ENCODE measurements around the gene PTPRT.
"Not testable (repeated sequence)": the region's sequence is repeated elsewhere in the genome, so short reads cannot be mapped to it uniquely, and the experiment has no call there.

The PTPRT gene

GRCh38 chr20:42924215-42924614, 265.5 kb downstream of the PTPRT start:
- TF ChIP-seq CTCF (IDR thresholded peaks at IDR 0.05): no peak
- no peaks in the 10 kb centered on the region for H3K27me3 ChIP-seq
- H3K4me1 ChIP-seq (ENCODE audit: control insufficient read depth in 1 of 2, insufficient read depth in 1 of 2, low read depth in 1 of 2, low read length in 1 of 2): no peaks in the 10 kb centered on the region
- H3K27ac ChIP-seq: no peak overlapping the region
- H3K4me3 ChIP-seq (ENCODE audit: low read depth in 1 of 2, low read length in 1 of 2): no peak overlapping the region
- no peaks in the 10 kb centered on the region for H3K36me3 ChIP-seq
- H3K9me3 ChIP-seq: no peaks in the 10 kb centered on the region

GRCh38 chr20:42923348-42923918, 266.3 kb downstream of the PTPRT start:
- Histone ChIP-seq H3K36me3 (no peaks in the 10 kb centered on the region), H3K4me1 (ENCODE audit: control insufficient read depth in 1 of 2, insufficient read depth in 1 of 2, low read depth in 1 of 2, low read length in 1 of 2) (no peaks in the 10 kb centered on the region), H3K9me3 (no peaks in the 10 kb centered on the region), H3K27me3 (no peaks in the 10 kb centered on the region), H3K27ac (no peak overlapping the region), H3K4me3 (ENCODE audit: low read depth in 1 of 2, low read length in 1 of 2) (no peak overlapping the region)
- TF ChIP-seq CTCF (IDR thresholded peaks at IDR 0.05): no peak

- Histone ChIP-seq H3K4me3 (ENCODE audit: low read depth in 1 of 2, low read length in 1 of 2) (no peak overlapping the region), H3K27ac (no peak overlapping the region), H3K27me3 (no peaks in the 10 kb centered on the region), H3K4me1 (ENCODE audit: control insufficient read depth in 1 of 2, insufficient read depth in 1 of 2, low read depth in 1 of 2, low read length in 1 of 2) (no peaks in the 10 kb centered on the region), H3K9me3 (no peaks in the 10 kb centered on the region), H3K36me3 (no peaks in the 10 kb centered on the region)
- no peak for TF ChIP-seq CTCF (IDR thresholded peaks at IDR 0.05)
Measured at GRCh38 chr20:42920776-42921175, 268.9 kb downstream of the PTPRT start.

- TF ChIP-seq CTCF (IDR thresholded peaks at IDR 0.05): no peak
Measured at GRCh38 chr20:42919316-42919715, 270.4 kb downstream of the PTPRT start.

GRCh38 chr20:42915081-42915480, 274.6 kb downstream of the PTPRT start:
- H3K27ac ChIP-seq: no peak overlapping the region
- H3K36me3 ChIP-seq: no peaks in the 10 kb centered on the region
- no peaks in the 10 kb centered on the region for H3K27me3 ChIP-seq
- no peaks in the 10 kb centered on the region for H3K4me1 ChIP-seq (ENCODE audit: control insufficient read depth in 1 of 2, insufficient read depth in 1 of 2, low read depth in 1 of 2, low read length in 1 of 2)
- H3K9me3 ChIP-seq: no peaks in the 10 kb centered on the region
- no peak overlapping the region for H3K4me3 ChIP-seq (ENCODE audit: low read depth in 1 of 2, low read length in 1 of 2)
- TF ChIP-seq CTCF (IDR thresholded peaks at IDR 0.05): no peak

More at GRCh38 chr20:42919316-42919715, 270.4 kb downstream of the PTPRT start:
- H3K36me3 ChIP-seq: no peaks in the 10 kb centered on the region
- H3K4me1 ChIP-seq (ENCODE audit: control insufficient read depth in 1 of 2, insufficient read depth in 1 of 2, low read depth in 1 of 2, low read length in 1 of 2): no peaks in the 10 kb centered on the region
- H3K27ac ChIP-seq: no peak overlapping the region
- no peaks in the 10 kb centered on the region for H3K9me3 ChIP-seq
- H3K27me3 ChIP-seq: no peaks in the 10 kb centered on the region
- H3K4me3 ChIP-seq (ENCODE audit: low read depth in 1 of 2, low read length in 1 of 2): no peak overlapping the region

- Histone ChIP-seq H3K27ac (no peak overlapping the region), H3K4me3 (ENCODE audit: low read depth in 1 of 2, low read length in 1 of 2) (no peak overlapping the region), H3K27me3 (no peaks in the 10 kb centered on the region), H3K4me1 (ENCODE audit: control insufficient read depth in 1 of 2, insufficient read depth in 1 of 2, low read depth in 1 of 2, low read length in 1 of 2) (no peaks in the 10 kb centered on the region), H3K36me3 (no peaks in the 10 kb centered on the region), H3K9me3 (no peaks in the 10 kb centered on the region)
- no peak for TF ChIP-seq CTCF (IDR thresholded peaks at IDR 0.05)
Measured at GRCh38 chr20:42914302-42914701, 275.4 kb downstream of the PTPRT start.

GRCh38 chr20:42910808-42911207, 278.9 kb downstream of the PTPRT start:
- not testable (repeated sequence) for H3K27ac ChIP-seq; H3K4me3 ChIP-seq (ENCODE audit: low read depth in 1 of 2, low read length in 1 of 2); H3K4me1 ChIP-seq (ENCODE audit: control insufficient read depth in 1 of 2, insufficient read depth in 1 of 2, low read depth in 1 of 2, low read length in 1 of 2); H3K36me3 ChIP-seq; H3K27me3 ChIP-seq; H3K9me3 ChIP-seq

All from neutrophil (primary cell).